ENCODE measurements around the gene PLCB1.

DNA sequence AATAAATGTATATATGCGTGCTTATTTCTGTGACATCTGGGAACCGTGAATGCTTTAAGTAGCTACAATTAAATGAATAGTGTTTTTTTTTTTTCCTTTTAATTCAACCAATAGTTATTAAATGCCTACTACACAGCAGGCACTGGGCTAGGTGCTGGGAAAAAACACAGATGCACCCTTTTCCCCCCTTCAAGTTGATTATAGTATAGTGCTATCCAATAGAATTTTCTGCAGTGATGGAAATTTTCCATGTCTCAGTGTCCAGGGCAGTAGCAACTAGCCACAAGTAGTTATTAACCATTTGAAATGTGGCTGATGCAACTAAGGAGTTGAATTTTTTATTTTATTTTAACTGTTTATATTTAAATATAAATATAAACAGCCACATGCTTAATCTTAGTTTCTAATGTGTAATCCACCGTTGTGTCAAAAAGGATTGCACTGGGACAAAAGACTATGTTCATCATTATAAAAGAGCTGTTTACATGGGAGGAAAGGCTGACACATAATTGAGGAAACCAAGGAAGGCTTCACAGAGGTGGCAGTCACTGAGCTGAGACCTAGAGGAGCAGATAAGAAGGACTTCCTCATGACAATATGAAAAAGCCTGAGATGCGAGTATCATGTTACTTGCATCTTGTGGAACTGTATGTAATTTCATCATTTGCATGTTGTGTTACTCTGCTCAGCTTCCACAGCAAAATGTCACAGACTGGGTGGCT, 675.6 kb downstream of the PLCB1 start:
- no peak for TF ChIP-seq CTCF (conservative IDR thresholded peaks at IDR 0.05 in 1 of 2, IDR thresholded peaks at IDR 0.05 in 1 of 2; ENCODE audit: low read depth in 1 of 2, low read length in 2 of 2)
- no peak for TF ChIP-seq EZH2 (IDR thresholded peaks at IDR 0.05; ENCODE audit: low read length, missing control alignments)
